Thoracic aorta (tissue), 2 donors: ENCODE results near the gene TAX1BP1. TPM values are rescaled to one million over a fixed set of nuclear protein-coding genes. Genes with fewer than 3 reads are reported as not detected.

ENCODE experiments used
- ATAC-seq: fragments of 150-250 bp; one replicate; pipeline ENCODE4 v1.8.0; 2017; ENCODE audit warnings: low read depth; ENCODE audit not compliant: insufficient number of reproducible peaks, low FRiP score
- DNase-seq: peaks from one replicate; pipeline ENCODE4 v3.0.0-alpha.2; 2020; ENCODE audit warnings: low spot score
- H3K27ac ChIP-seq, 2 donors: fragments of 200-600 bp; sonication (generic); 1 replicate in 1 of 2; 2 replicates in 1 of 2; pipeline ENCODE4 v1.5.1; 2016; ENCODE audit warnings: mild to moderate bottlenecking in 2 of 2, moderate library complexity in 2 of 2
- H3K27me3 ChIP-seq: fragments of 200-600 bp; sonication (generic); replicated peaks from 2 replicates; pipeline ENCODE4 v1.6.0; 2016; ENCODE audit warnings: mild to moderate bottlenecking; ENCODE audit not compliant: insufficient read depth
- H3K36me3 ChIP-seq: fragments of 200-600 bp; sonication (generic); one replicate; pipeline ENCODE4 v1.5.1; 2016
- H3K4me1 ChIP-seq, 2 donors: fragments of 200-600 bp; sonication (generic); 1 replicate in 1 of 2; 2 replicates in 1 of 2; pipeline versions ENCODE4 v1.5.1 to v1.6.0; 2016; ENCODE audit warnings: low read depth in 2 of 2, mild to moderate bottlenecking in 1 of 2; ENCODE audit not compliant: control insufficient read depth in 1 of 2
- H3K4me3 ChIP-seq: fragments of 200-600 bp; sonication (generic); 2 replicates; pipeline ENCODE4 v1.5.1; 2016; ENCODE audit warnings: mild to moderate bottlenecking
- H3K9me3 ChIP-seq: fragments of 200-600 bp; sonication (generic); 2 replicates; pipeline ENCODE4 v1.5.1; 2016
- total RNA-seq, 2 donors: library from RNA; depleted of rRNA; stranded (reverse); fragments of >200 nt; gene quantifications; one replicate each; pipeline versions ENCODE4 v1.1.0 to v1.2.3, GENCODE V29; 2016
- TF ChIP-seq, protein P1 (sequence below): fragments of 200-600 bp; sonication (generic); IDR thresholded peaks from one replicate; pipeline ENCODE4 v1.5.1; 2019; ENCODE audit warnings: antibody characterized with exemption

TAX1BP1 gene
- total RNA-seq, 2 donors from 2014 or later, result 91.4 to 120 TPM

DNA sequence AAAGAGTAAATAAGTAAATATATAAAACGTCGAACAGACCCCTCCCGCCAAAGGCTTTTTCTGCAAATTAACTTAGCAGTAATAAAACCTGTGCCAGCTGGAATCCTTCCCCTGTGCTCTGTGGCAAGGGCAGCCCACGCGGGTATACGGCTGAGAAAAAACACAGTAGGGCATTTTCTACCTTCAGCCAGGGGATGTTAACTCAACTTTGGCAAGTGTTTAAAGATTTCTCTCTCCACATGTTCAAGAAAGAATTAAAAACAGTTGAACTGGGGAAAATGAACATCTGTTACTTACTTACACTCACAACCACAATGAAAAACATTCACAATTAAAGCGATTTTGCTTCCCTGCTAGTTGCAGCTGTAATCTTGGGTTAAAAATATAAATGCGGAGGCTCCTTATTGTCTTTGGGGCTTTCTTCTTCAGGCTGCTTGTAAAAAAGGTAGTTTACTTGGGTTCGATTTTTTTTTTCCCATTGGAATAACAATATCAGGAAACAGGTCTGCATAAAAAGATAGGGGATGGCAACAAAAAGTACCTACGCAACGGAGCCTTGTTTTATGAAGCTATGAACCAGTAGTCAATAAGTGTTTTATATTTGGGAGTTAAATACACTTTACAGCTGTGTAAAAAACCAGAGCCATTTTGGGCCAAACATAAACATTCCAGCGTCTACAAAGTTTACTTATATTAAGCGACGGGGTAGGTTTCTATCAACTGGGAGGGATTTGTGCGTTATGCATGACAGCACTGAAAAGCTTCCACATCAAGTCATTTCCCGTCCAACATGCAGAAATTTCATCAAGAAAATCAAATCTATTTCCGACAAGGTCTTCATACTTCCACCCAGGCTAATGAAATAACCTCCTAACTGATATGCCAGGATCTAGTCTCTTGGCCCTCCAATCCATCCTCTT is 132.7 kb downstream of the TAX1BP1 start:
- Histone ChIP-seq H3K9me3 (no peaks in the 10 kb centered on the region), H3K36me3 (no peaks in the 10 kb centered on the region), H3K4me1 (peaks cover 12 to 25% of the 10 kb centered on the region in 2 donors), H3K27ac (no peak overlapping the region), H3K27me3 (no peaks in the 10 kb centered on the region), H3K4me3 (no peak overlapping the region)
- TF ChIP-seq, protein P1, sequence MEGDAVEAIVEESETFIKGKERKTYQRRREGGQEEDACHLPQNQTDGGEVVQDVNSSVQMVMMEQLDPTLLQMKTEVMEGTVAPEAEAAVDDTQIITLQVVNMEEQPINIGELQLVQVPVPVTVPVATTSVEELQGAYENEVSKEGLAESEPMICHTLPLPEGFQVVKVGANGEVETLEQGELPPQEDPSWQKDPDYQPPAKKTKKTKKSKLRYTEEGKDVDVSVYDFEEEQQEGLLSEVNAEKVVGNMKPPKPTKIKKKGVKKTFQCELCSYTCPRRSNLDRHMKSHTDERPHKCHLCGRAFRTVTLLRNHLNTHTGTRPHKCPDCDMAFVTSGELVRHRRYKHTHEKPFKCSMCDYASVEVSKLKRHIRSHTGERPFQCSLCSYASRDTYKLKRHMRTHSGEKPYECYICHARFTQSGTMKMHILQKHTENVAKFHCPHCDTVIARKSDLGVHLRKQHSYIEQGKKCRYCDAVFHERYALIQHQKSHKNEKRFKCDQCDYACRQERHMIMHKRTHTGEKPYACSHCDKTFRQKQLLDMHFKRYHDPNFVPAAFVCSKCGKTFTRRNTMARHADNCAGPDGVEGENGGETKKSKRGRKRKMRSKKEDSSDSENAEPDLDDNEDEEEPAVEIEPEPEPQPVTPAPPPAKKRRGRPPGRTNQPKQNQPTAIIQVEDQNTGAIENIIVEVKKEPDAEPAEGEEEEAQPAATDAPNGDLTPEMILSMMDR, result no peak
- no peak for DNase-seq
- ATAC-seq, result no peak

DNA sequence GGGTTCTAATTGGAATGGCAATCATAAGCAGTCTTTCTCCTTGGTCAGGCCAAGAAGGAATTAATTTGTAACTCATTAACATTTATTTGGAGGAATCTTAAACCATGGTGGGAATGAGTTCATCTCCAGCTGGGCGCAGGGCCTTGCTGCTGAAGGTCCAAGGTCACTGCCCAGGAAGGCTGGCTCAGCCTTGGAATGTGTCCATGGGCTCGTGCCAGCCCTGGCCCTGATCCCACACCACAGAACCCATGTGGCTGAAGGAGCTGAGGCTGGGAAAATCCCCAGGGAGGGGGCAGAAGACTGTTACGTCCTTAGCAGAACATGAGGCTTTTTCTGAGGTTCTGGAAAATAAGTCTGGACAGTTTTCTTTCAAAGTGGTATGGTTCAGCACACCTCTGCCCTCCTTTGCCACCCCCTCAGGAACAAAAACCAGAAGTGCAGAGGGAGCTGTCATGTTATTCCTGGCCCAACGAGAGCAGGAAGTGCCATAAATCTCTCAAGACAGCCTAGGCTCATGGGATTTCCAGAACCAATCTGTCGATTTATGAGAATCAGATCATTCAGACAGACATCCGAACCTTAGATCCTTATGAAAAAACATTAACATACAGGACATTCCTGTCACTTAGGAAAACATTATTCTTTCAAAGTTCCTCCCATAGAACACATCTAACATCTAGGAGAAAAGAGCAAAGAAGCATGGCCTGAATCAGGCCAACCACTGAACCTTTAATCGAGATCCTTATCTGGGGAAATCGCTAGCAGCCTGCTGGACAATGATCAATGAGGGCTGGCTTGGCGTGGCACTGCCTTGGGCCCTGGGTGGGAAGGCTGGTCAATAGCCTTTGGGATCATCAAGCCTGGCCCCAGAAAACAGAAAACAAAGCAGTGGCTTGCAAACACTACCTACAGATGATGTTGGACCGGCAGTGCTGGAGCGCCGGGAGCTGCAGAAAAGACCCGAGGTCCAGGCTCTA is 134.3 kb downstream of the TAX1BP1 start:
- Histone ChIP-seq H3K27ac (no peak overlapping the region), H3K27me3 (no peaks in the 10 kb centered on the region), H3K4me1 (peaks cover 12 to 25% of the 10 kb centered on the region in 2 donors), H3K4me3 (no peak overlapping the region), H3K9me3 (no peaks in the 10 kb centered on the region), H3K36me3 (no peaks in the 10 kb centered on the region)
- ATAC-seq, result peak; percentile 51
- TF ChIP-seq, protein P1, result no peak
- DNase-seq, result no peak

GRCh38 chr7:27875061-27875460 is 135.1 kb downstream of the TAX1BP1 start:
- Histone ChIP-seq H3K9me3 (no peaks in the 10 kb centered on the region), H3K36me3 (no peaks in the 10 kb centered on the region), H3K27ac (no peak overlapping the region), H3K4me3 (no peak overlapping the region), H3K4me1 (peaks cover 12 to 26% of the 10 kb centered on the region in 2 donors), H3K27me3 (no peaks in the 10 kb centered on the region)
- ATAC-seq (no peak), DNase-seq (no peak)
- TF ChIP-seq, protein P1, result no peak

DNA sequence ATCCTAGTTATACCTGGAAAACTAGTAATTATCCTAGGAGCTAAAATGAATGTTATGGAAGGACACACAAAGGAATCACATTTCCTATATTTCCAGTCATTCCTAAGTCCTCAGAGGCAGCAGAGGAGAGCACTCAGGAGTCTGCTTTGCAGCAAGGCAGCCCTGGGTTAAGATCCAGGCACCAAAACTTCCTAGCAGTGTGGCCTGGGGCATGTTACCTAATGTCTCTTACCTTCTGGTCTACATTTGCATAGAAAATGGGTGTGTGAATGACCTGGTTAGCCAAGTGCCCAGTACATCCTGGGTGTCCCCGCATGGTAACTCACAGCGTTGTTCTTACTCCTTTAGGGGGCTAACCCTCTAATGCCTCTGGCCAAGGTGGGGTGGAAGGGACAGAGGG is 135.9 kb downstream of the TAX1BP1 start:
- no peak overlapping the region for H3K4me3 ChIP-seq
- no peak overlapping the region for H3K27ac ChIP-seq
- ATAC-seq, result no peak
- TF ChIP-seq, protein P1, result no peak
- H3K9me3 ChIP-seq, result no peaks in the 10 kb centered on the region
- H3K36me3 ChIP-seq, result no peaks in the 10 kb centered on the region
- no peaks in the 10 kb centered on the region for H3K27me3 ChIP-seq
- DNase-seq, result no peak
- H3K4me1 ChIP-seq, result peaks cover 12 to 34% of the 10 kb centered on the region in 2 donors

GRCh38 chr7:27876756-27877155 is 136.8 kb downstream of the TAX1BP1 start:
- no peak overlapping the region for H3K4me3 ChIP-seq
- DNase-seq (no peak), ATAC-seq (no peak)
- H3K27ac ChIP-seq, result no peak overlapping the region
- H3K27me3 ChIP-seq, result no peaks in the 10 kb centered on the region
- H3K4me1 ChIP-seq, result peaks cover 12 to 34% of the 10 kb centered on the region in 2 donors
- TF ChIP-seq, protein P1, result no peak
- H3K36me3 ChIP-seq, result no peaks in the 10 kb centered on the region
- H3K9me3 ChIP-seq, result no peaks in the 10 kb centered on the region
